GM23338 (cell line): ENCODE data around the gene EXOC7. TPM values are rescaled to one million over a fixed set of nuclear protein-coding genes. Genes with fewer than 3 reads are reported as not detected.

Experiments
- ATAC-seq: fragments of 200-7000 bp; cut with Tn5 transposase; 3 replicates; pipeline ENCODE4 v1.9.1; 2020
- DNase-seq: peaks from one replicate; pipeline ENCODE4 v3.0.0-alpha.2; 2015; ENCODE audit warnings: low spot score
- H2AFZ ChIP-seq: fragments of 200-600 bp; sonication (generic); 2 replicates; pipeline ENCODE4 v1.8.0; 2016; ENCODE audit warnings: antibody characterized with exemption, mild to moderate bottlenecking, moderate library complexity
- H3F3A ChIP-seq: fragments of 200-600 bp; sonication (generic); replicated peaks from 2 replicates; pipeline ENCODE4 v1.8.0; 2017; ENCODE audit warnings: antibody characterized with exemption, mixed run types, low read depth
- H3K27ac ChIP-seq: fragments of 200-600 bp; sonication (generic); 2 replicates; pipeline ENCODE4 v1.6.1; 2016; ENCODE audit warnings: low read depth
- H3K27me3 ChIP-seq: fragments of 200-600 bp; sonication (generic); 2 replicates; pipeline ENCODE4 v1.8.0; 2016; ENCODE audit warnings: mild to moderate bottlenecking, mixed run types, moderate library complexity; ENCODE audit not compliant: insufficient read depth
- H3K36me3 ChIP-seq: fragments of 200-600 bp; sonication (generic); 2 replicates; pipeline ENCODE4 v1.8.0; 2016; ENCODE audit warnings: mild to moderate bottlenecking; ENCODE audit not compliant: insufficient read depth
- H3K4me1 ChIP-seq: fragments of 200-600 bp; sonication (generic); 2 replicates; pipeline ENCODE4 v1.8.0; 2016; ENCODE audit warnings: mild to moderate bottlenecking, moderate library complexity; ENCODE audit not compliant: insufficient read depth
- H3K4me2 ChIP-seq: fragments of 200-600 bp; sonication (generic); 2 replicates; pipeline ENCODE4 v1.7.1; 2017; ENCODE audit warnings: mixed run types
- H3K4me3 ChIP-seq: fragments of 200-600 bp; sonication (generic); 2 replicates; pipeline ENCODE4 v1.6.1; 2016; ENCODE audit warnings: mixed run types
- H3K79me2 ChIP-seq: fragments of 200-600 bp; sonication (generic); replicated peaks from 2 replicates; pipeline ENCODE4 v1.8.0; 2017; ENCODE audit warnings: mild to moderate bottlenecking; ENCODE audit not compliant: insufficient read depth
- H3K9me2 ChIP-seq: fragments of 200-600 bp; sonication (generic); 2 replicates; pipeline ENCODE4 v1.8.0; 2017; ENCODE audit not compliant: insufficient read depth
- H4K20me1 ChIP-seq: fragments of 200-600 bp; sonication (generic); replicated peaks from 2 replicates; pipeline ENCODE4 v1.8.0; 2017; ENCODE audit warnings: mild to moderate bottlenecking; ENCODE audit not compliant: insufficient read depth
- H3K27ac Mint-ChIP-seq: 2 replicates; pipeline ENCODE4 v1.8.0; 2020; ENCODE audit warnings: inconsistent platforms, mild to moderate bottlenecking, moderate library complexity, mixed read lengths
- H3K27me3 Mint-ChIP-seq: 3 replicates; pipeline ENCODE4 v1.8.0; 2022; ENCODE audit warnings: low read depth, mild to moderate bottlenecking, moderate library complexity, mixed read lengths, inconsistent platforms; ENCODE audit not compliant: insufficient read depth, poor library complexity
- H3K36me3 Mint-ChIP-seq: 3 replicates; pipeline ENCODE4 v1.8.0; 2021; ENCODE audit warnings: low read depth, mild to moderate bottlenecking, inconsistent platforms, moderate library complexity, mixed read lengths
- H3K4me1 Mint-ChIP-seq: 3 replicates; pipeline ENCODE4 v1.8.0; 2020; ENCODE audit warnings: mild to moderate bottlenecking, inconsistent platforms, mixed read lengths
- H3K4me3 Mint-ChIP-seq: 3 replicates; pipeline ENCODE4 v1.8.0; 2021; ENCODE audit warnings: moderate library complexity, mild to moderate bottlenecking, inconsistent platforms, mixed read lengths
- H3K9me3 Mint-ChIP-seq: 3 replicates; pipeline ENCODE4 v1.8.0; 2020; ENCODE audit warnings: moderate library complexity, mild to moderate bottlenecking, inconsistent platforms, mixed read lengths
- CREB1 ChIP-seq: fragments of 250-450 bp; sonication (Bioruptor Pico); IDR thresholded peaks from 2 replicates; pipeline ENCODE4 v1.5.0; 2020; ENCODE audit warnings: low read depth, mild to moderate bottlenecking, moderate library complexity
- EZH2 ChIP-seq: fragments of 200-600 bp; sonication (generic); IDR thresholded peaks from one replicate; pipeline ENCODE4 v1.8.0; 2017; ENCODE audit warnings: antibody characterized with exemption, mild to moderate bottlenecking, low read depth; ENCODE audit not compliant: unreplicated experiment
- EZH2phosphoT487 ChIP-seq: fragments of 200-600 bp; sonication (generic); IDR thresholded peaks from one replicate; pipeline ENCODE4 v1.8.1; 2018; ENCODE audit warnings: antibody characterized with exemption; ENCODE audit not compliant: unreplicated experiment
- JUNB ChIP-seq: IDR thresholded peaks from one replicate; pipeline ENCODE4 v1.6.1; 2016; ENCODE audit warnings: antibody characterized with exemption; ENCODE audit not compliant: unreplicated experiment
- NANOG ChIP-seq: IDR thresholded peaks from 2 replicates; pipeline ENCODE4 v1.6.1; 2016; ENCODE audit warnings: antibody characterized with exemption, borderline replicate concordance
- POLR2AphosphoS5 ChIP-seq: IDR thresholded peaks from 2 replicates; pipeline ENCODE4 v1.6.1; 2016; ENCODE audit warnings: antibody characterized with exemption, low read depth
- STAT1 ChIP-seq: IDR thresholded peaks from one replicate; pipeline ENCODE4 v1.6.1; 2016; ENCODE audit warnings: antibody characterized with exemption; ENCODE audit not compliant: unreplicated experiment
- ZNF114 ChIP-seq: fragments of 250-450 bp; sonication (Bioruptor Pico); IDR thresholded peaks from 2 replicates; pipeline ENCODE4 v1.5.0; 2020; ENCODE audit warnings: mild to moderate bottlenecking, moderate library complexity
- ZNF331 ChIP-seq: fragments of 250-450 bp; sonication (Bioruptor Pico); IDR thresholded peaks from 2 replicates; pipeline ENCODE4 v1.5.0; 2020; ENCODE audit warnings: low read depth, mild to moderate bottlenecking, moderate library complexity
- polyA plus RNA-seq: library from polyadenylated mRNA; unstranded; fragments of >200 nt; fragmentation: Nextera tagmentation; extraction: Ambion mirVana; gene quantifications from 2 replicates; pipeline ENCODE4 v1.2.1, GENCODE V29; 2016
- total RNA-seq: library from RNA; depleted of rRNA; stranded (reverse); fragments of >200 nt; shearing (Covaris generic); gene quantifications from 2 replicates; pipeline ENCODE4 v1.2.3, GENCODE V29; 2014
- TF ChIP-seq, protein P1 (sequence below): IDR thresholded peaks from one replicate; pipeline ENCODE4 v1.6.1; 2018; ENCODE audit warnings: antibody characterized with exemption; ENCODE audit not compliant: unreplicated experiment
- TF ChIP-seq, protein P2 (sequence below), 2 experiments: fragments of 200-600 bp in 1 of 2; sonication (generic) in 1 of 2; conservative IDR thresholded peaks; 2 replicates each; pipeline versions ENCODE4 v1.5.1 to v1.6.1; 2016 to 2017; ENCODE audit warnings: antibody characterized with exemption in 2 of 2, low read depth in 2 of 2, mild to moderate bottlenecking in 2 of 2, moderate library complexity in 1 of 2
- TF ChIP-seq, protein P3 (sequence below): IDR thresholded peaks from 2 replicates; pipeline ENCODE4 v1.6.1; 2016; ENCODE audit warnings: antibody characterized with exemption
- TF ChIP-seq, protein P4 (sequence below): fragments of 250-450 bp; sonication (Bioruptor Pico); IDR thresholded peaks from 2 replicates; pipeline ENCODE4 v1.5.0; 2020; ENCODE audit warnings: mild to moderate bottlenecking, moderate library complexity

The EXOC7 gene
- total and polyA plus RNA-seq, 2 experiments from 2014 or later = 75.4 to 77.4 TPM

DNA sequence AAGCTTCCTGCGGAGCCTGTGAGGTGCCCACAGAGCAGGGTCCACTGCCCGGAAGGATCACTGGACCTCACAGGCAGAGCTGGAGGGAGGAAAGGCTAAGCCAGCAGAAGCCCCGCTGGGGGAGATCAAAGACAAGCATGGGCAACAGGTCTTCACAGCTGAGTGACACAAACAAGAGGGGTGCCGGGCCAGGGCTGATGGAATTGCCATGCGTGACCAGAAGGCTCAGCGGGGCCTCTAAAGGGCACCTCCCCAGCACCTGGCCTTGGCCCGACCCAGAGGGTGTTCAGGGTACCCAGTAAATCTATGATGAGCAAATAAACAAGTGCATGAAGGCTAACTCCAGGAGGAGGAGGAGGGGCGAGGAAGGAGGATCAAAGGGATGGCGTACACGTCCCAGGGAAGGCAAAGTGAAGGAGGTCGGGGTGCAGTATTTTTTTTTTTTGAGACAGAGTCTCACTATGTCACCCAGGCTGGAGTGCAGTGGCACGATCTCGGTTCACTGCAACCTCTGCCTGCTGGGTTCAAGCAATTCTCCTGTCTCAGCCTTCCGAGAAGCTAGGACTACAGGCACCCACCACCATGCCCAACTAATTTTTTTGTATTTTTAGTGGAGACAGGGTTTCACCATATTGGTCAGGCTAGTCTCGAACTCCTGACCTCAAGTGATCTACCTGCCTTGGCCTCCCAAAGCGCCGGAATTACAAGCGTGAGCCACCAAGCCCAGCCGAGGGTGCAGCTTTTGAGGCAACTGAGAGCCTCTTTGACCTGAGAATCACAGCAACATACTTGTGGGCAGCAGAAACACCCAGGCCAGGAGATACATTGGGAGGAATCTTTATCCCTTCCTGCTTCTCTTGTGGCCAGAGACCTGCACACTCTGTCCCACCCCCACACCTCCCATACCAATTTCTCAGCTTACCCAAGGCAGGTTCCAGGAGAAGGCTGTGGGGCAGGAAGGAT, 16.1 kb upstream of the EXOC7 start:
- peaks cover 29% of the 10 kb centered on the region; the same call in 1 of the 2 replicates for H3K4me1 ChIP-seq
- Mint-ChIP-seq H3K27me3 (peaks cover 19% of the 10 kb centered on the region), H3K36me3 (no peaks in the 10 kb centered on the region), H3K4me1 (peaks cover 21% of the 10 kb centered on the region), H3K9me3 (no peaks in the 10 kb centered on the region; the same call in 2 of the 3 replicates), H3K4me3 (no peak overlapping the region; the same call in 2 of the 3 replicates), H3K27ac (no peak overlapping the region; the same call in 1 of the 2 replicates)
- peak overlapping the region; percentile 81 for H2AFZ ChIP-seq
- H3K36me3 ChIP-seq = no peaks in the 10 kb centered on the region
- H3F3A ChIP-seq = peaks cover 11% of the 10 kb centered on the region
- peak overlapping the region; percentile 68; the same call in 1 of the 2 replicates for H3K4me2 ChIP-seq
- H4K20me1 ChIP-seq = no peaks in the 10 kb centered on the region
- H3K27me3 ChIP-seq = 0 out of 2 replicates have a peak, but pooled peaks cover 4% of the 10 kb centered on the region
- H3K79me2 ChIP-seq = no peaks in the 10 kb centered on the region
- no peaks in the 10 kb centered on the region for H3K9me2 ChIP-seq
- no peak overlapping the region for H3K4me3 ChIP-seq
- DNase-seq (no peak), ATAC-seq (no peak)
- no peak overlapping the region for H3K27ac ChIP-seq
- TF ChIP-seq, protein P1, sequence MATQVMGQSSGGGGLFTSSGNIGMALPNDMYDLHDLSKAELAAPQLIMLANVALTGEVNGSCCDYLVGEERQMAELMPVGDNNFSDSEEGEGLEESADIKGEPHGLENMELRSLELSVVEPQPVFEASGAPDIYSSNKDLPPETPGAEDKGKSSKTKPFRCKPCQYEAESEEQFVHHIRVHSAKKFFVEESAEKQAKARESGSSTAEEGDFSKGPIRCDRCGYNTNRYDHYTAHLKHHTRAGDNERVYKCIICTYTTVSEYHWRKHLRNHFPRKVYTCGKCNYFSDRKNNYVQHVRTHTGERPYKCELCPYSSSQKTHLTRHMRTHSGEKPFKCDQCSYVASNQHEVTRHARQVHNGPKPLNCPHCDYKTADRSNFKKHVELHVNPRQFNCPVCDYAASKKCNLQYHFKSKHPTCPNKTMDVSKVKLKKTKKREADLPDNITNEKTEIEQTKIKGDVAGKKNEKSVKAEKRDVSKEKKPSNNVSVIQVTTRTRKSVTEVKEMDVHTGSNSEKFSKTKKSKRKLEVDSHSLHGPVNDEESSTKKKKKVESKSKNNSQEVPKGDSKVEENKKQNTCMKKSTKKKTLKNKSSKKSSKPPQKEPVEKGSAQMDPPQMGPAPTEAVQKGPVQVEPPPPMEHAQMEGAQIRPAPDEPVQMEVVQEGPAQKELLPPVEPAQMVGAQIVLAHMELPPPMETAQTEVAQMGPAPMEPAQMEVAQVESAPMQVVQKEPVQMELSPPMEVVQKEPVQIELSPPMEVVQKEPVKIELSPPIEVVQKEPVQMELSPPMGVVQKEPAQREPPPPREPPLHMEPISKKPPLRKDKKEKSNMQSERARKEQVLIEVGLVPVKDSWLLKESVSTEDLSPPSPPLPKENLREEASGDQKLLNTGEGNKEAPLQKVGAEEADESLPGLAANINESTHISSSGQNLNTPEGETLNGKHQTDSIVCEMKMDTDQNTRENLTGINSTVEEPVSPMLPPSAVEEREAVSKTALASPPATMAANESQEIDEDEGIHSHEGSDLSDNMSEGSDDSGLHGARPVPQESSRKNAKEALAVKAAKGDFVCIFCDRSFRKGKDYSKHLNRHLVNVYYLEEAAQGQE = no peak
- TF ChIP-seq ZNF114 (CRISPR knock-in tag) = no peak
- TF ChIP-seq, protein P2, sequence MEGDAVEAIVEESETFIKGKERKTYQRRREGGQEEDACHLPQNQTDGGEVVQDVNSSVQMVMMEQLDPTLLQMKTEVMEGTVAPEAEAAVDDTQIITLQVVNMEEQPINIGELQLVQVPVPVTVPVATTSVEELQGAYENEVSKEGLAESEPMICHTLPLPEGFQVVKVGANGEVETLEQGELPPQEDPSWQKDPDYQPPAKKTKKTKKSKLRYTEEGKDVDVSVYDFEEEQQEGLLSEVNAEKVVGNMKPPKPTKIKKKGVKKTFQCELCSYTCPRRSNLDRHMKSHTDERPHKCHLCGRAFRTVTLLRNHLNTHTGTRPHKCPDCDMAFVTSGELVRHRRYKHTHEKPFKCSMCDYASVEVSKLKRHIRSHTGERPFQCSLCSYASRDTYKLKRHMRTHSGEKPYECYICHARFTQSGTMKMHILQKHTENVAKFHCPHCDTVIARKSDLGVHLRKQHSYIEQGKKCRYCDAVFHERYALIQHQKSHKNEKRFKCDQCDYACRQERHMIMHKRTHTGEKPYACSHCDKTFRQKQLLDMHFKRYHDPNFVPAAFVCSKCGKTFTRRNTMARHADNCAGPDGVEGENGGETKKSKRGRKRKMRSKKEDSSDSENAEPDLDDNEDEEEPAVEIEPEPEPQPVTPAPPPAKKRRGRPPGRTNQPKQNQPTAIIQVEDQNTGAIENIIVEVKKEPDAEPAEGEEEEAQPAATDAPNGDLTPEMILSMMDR (conservative IDR thresholded peaks at IDR 0.05; ENCODE audit: low read depth in 2 of 2) = no peak
- TF ChIP-seq CREB1 (CRISPR knock-in tag) = no peak
- TF ChIP-seq STAT1 = no peak
- TF ChIP-seq, protein P3, sequence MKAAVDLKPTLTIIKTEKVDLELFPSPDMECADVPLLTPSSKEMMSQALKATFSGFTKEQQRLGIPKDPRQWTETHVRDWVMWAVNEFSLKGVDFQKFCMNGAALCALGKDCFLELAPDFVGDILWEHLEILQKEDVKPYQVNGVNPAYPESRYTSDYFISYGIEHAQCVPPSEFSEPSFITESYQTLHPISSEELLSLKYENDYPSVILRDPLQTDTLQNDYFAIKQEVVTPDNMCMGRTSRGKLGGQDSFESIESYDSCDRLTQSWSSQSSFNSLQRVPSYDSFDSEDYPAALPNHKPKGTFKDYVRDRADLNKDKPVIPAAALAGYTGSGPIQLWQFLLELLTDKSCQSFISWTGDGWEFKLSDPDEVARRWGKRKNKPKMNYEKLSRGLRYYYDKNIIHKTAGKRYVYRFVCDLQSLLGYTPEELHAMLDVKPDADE = no peak
- TF ChIP-seq ZNF331 (CRISPR knock-in tag) = no peak
- no peak for TF ChIP-seq EZH2phosphoT487
- TF ChIP-seq POLR2AphosphoS5 = no peak
- TF ChIP-seq, protein P4, sequence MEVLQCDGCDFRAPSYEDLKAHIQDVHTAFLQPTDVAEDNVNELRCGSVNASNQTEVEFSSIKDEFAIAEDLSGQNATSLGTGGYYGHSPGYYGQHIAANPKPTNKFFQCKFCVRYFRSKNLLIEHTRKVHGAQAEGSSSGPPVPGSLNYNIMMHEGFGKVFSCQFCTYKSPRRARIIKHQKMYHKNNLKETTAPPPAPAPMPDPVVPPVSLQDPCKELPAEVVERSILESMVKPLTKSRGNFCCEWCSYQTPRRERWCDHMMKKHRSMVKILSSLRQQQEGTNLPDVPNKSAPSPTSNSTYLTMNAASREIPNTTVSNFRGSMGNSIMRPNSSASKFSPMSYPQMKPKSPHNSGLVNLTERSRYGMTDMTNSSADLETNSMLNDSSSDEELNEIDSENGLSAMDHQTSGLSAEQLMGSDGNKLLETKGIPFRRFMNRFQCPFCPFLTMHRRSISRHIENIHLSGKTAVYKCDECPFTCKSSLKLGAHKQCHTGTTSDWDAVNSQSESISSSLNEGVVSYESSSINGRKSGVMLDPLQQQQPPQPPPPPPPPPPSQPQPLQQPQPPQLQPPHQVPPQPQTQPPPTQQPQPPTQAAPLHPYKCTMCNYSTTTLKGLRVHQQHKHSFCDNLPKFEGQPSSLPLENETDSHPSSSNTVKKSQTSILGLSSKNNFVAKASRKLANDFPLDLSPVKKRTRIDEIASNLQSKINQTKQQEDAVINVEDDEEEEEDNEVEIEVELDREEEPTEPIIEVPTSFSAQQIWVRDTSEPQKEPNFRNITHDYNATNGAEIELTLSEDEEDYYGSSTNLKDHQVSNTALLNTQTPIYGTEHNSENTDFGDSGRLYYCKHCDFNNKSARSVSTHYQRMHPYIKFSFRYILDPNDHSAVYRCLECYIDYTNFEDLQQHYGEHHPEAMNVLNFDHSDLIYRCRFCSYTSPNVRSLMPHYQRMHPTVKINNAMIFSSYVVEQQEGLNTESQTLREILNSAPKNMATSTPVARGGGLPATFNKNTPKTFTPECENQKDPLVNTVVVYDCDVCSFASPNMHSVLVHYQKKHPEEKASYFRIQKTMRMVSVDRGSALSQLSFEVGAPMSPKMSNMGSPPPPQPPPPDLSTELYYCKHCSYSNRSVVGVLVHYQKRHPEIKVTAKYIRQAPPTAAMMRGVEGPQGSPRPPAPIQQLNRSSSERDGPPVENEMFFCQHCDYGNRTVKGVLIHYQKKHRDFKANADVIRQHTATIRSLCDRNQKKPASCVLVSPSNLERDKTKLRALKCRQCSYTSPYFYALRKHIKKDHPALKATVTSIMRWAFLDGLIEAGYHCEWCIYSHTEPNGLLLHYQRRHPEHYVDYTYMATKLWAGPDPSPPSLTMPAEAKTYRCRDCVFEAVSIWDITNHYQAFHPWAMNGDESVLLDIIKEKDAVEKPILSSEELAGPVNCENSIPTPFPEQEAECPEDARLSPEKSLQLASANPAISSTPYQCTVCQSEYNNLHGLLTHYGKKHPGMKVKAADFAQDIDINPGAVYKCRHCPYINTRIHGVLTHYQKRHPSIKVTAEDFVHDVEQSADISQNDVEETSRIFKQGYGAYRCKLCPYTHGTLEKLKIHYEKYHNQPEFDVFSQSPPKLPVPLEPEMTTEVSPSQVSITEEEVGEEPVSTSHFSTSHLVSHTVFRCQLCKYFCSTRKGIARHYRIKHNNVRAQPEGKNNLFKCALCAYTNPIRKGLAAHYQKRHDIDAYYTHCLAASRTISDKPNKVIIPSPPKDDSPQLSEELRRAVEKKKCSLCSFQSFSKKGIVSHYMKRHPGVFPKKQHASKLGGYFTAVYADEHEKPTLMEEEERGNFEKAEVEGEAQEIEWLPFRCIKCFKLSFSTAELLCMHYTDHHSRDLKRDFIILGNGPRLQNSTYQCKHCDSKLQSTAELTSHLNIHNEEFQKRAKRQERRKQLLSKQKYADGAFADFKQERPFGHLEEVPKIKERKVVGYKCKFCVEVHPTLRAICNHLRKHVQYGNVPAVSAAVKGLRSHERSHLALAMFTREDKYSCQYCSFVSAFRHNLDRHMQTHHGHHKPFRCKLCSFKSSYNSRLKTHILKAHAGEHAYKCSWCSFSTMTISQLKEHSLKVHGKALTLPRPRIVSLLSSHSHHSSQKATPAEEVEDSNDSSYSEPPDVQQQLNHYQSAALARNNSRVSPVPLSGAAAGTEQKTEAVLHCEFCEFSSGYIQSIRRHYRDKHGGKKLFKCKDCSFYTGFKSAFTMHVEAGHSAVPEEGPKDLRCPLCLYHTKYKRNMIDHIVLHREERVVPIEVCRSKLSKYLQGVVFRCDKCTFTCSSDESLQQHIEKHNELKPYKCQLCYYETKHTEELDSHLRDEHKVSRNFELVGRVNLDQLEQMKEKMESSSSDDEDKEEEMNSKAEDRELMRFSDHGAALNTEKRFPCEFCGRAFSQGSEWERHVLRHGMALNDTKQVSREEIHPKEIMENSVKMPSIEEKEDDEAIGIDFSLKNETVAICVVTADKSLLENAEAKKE = no peak
- TF ChIP-seq NANOG = no peak
- TF ChIP-seq JUNB = no peak
- TF ChIP-seq EZH2 = no peak
